GM15510 (cell line): ENCODE measurements around the gene ZPBP2.

Experiments used
- POLR2A ChIP-seq: IDR thresholded peaks from 3 replicates; pipeline ENCODE4 v1.6.1; 2011; ENCODE audit warnings: borderline replicate concordance; ENCODE audit not compliant: insufficient read length; ENCODE audit errors: extremely low read depth

Gene ZPBP2

DNA sequence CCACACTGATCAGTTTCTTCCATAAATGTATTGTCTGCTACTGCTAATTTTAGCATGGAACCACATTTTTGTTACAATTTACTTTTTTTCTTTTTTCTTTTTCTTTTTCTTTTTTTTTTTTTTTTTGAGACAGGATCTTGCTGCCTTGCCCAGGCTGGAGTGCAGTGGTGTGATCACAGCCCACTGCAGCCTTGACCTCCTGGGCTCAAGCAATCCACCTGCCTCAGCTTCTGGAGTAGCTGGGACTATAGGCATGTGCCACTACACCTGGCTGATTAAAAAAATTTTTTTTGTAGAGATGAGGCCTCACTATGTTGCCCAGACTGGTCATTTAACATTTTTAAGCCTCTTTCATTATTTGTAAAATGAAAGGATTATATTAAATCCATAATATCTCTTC, 19.1 kb downstream of the ZPBP2 start:
- TF ChIP-seq POLR2A: no peak

DNA sequence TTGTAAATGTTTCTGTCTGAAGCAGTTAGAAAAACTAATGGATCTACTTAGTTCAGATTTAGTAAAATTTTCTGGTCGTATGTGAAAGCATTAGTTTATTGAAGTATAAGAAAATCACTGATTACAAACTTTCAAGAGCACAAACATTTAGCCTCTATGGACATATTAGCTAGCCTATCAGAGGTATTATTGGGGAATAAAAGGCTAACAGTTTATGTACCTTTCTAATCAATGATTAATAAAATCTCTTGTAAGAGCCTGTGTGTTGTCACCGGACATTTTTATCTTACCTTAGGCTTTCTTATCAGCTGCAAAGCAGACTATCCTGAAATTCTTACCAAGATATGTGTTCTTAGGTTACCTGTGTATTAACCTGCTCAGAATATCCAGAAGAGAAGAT, 21.2 kb downstream of the ZPBP2 start:
- TF ChIP-seq POLR2A: no peak

DNA sequence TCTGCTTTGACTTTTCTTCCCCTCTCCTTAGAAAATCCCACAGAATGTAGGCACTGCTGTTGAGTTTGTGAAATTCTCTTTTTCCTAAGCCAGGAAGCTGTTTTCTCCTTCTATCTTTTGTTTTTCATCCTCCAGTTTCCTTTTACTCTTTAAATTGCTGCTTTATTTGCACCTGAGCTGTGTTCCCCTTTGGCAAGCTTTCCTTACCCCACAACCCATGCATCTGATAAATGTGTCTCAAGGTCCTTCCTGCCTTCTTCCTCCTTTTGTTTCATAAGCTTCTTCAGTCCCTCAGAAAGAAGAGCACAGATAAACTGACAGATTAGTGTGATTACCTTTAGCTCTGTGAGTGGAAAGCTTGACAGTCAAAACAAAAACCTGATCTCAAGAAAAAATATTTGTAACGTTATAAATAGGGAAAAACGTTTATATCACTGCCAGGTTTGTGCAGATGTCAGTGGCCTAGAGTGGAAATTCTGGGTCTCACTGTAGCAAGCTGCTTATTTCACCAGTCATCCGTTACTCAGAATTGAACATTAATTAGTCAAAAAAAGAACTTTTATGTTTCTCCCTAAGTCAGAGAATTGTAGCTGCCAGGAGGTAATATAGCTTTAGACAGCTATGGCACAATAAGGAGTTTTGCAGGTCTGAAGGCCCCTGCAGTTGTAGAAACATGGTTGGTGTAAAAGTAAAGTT, 26.8 kb downstream of the ZPBP2 start:
- no peak for TF ChIP-seq POLR2A

DNA sequence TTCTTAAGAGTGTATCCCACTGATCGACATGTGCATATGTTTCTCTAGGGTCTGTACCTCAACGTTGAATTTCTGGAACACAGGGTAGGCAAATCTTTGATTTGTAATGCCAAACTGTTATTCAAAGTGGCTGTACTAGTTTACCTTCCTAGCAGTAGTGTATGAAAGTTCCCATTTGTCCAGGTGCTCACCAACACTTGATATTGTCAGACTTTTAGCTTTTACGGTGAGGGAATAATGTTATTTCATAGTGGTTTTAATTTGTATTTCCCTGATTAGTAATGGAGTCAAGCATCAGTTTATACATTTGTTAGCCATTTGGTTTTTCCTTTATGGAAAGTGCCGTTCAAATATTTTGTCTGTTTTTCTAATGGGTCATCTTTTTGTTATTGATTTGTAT, 30.1 kb downstream of the ZPBP2 start:
- no peak for TF ChIP-seq POLR2A

DNA sequence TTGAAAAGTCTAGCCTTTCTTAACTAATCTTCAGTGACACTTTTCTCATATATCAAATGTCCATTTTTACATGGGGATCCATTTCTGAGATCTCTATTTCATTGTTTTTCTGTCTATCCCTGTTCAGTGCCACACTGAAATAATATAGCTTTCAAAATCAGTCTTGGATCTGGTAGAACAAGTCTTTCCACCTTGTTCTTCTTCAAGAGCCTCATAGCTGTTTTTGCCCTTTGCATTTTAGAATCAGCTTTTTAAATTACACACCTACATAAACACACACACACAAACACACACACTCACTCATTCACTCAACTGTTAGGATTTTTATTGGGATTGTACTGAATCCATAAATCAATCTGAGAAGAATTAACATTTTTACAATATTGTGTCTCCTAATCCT, 31.2 kb downstream of the ZPBP2 start:
- TF ChIP-seq POLR2A: no peak

DNA sequence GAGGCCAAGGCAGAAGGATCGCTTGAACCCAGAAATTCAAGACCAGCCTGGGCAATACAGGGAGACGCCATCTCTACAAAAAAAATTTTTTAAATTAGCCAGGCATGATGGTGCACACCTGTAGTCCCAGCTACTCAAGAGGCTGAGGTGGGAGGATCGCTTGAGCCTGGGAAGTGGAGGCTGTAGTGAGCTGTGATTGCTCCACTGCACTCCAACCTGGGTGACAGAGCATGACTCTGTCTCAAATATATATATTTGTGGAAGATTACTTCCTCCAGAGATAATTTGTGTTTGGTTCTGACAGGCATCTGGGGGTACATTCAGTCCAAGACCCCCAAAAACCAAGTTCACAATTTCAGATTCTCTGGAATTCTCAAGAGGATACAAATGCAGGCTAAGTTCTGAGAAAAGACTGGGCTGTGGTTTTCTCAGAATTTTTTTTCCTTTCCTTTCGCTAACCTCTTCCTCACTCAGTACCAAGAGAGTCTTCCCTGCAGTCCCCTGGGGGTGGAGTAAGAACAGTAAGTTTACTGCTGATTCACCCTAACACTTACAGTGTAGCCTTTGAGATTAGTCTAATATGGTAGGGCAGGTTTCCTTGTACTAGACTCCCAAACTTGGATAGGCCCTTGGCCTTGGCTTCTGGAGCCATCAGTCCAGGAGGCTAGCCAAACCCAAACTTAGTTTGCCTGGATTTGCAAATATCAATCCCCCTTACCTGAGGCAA, 35.3 kb downstream of the ZPBP2 start:
- no peak for TF ChIP-seq POLR2A

DNA sequence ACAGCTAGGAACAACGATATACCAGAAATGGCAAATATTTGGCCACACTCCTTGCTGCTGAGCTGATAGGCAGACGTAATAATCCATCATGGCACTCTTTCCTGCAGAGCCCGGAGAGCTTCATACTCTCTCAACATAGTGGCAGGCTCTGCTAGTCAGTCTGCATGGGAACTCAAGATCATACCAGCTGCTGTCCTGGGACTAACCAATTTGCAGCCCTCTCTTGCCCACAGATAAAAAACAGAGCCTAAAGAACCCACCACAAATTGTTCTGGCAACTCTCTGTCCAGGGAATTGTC, 36.9 kb downstream of the ZPBP2 start:
- no peak for TF ChIP-seq POLR2A

DNA sequence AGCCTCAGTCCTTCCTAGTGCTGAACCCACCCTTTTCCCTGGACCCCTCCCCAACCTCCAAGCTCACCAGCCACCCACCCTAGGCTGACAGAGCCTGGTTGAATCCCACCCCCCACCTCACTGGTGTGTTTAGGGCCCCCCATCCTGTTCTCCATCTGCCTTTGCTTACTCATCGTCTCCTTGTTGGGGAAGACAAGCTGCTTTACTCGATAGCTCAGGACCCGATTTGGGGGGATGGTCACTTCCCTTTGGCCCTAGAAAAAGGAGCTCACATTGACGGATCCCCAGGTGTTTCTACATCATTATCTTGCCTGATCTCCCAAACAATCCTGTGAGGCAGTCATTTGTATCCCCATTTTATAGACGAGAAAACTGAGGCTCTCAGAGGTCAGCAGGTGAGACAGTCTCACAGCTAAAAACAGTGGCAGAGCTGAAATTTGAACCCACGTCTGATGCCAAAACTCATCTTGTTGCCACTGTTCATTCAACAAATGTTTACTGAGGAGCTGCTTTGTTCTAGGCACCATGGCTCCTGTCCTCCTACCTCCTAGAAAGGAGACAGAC, 40.9 kb downstream of the ZPBP2 start:
- TF ChIP-seq POLR2A: no peak

DNA sequence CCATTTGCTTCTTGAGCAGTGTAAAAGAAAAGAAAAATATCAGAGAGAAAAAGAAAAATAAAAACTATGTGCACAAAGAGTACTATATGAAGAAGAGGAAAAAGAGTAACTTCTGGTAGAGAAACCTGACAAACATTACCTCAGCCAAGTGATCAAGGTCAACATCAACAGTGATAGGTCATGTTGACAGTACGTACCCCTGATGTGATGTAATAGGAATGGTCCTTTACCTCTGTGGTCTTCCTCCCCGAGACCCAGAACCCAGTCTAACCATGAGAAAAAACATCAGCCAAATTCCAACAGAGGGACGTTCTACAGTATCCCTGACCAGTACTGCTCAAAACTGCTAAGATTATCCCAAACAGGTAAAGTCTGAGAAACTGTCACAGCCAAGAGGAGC, 46.0 kb downstream of the ZPBP2 start:
- no peak for TF ChIP-seq POLR2A

DNA sequence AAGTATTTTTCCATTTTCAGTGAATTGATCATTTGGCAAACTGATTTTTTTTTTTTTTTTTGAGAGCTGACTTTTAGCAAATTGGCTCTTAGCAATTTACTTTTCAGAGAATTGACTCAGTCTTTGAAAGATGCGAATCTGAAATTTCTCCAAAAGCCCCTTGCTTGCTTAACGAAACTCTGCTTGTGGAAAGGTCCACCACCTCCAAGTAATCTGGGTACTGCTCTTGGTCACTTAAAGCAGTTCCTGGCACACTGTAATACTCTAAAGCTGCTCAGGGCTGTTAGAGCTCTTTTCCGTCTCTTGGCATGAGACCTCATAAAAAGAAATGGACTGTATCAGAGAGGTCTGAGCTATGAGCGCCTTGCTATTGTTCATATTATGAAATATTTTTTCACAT, 47.6 kb downstream of the ZPBP2 start:
- TF ChIP-seq POLR2A: no peak

DNA sequence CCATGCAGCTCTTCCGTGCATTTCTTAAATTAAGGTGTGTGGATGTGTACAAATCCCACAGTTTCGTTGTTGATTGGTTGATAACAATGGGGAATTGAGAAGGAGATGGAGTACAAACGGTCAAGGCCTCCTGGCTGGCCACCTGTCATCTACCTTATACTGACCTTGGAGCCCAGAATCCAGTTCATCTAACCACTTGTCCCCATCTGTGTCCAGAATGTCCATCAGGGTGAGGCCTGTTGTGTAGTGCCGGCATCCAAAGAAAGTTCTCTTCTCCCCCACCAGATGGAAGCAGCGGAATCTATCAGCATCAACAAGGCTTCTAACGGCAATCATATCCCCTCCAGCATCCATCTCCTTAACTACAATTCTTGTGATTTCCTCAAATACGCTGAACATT, 48.9 kb downstream of the ZPBP2 start:
- TF ChIP-seq POLR2A: no peak

DNA sequence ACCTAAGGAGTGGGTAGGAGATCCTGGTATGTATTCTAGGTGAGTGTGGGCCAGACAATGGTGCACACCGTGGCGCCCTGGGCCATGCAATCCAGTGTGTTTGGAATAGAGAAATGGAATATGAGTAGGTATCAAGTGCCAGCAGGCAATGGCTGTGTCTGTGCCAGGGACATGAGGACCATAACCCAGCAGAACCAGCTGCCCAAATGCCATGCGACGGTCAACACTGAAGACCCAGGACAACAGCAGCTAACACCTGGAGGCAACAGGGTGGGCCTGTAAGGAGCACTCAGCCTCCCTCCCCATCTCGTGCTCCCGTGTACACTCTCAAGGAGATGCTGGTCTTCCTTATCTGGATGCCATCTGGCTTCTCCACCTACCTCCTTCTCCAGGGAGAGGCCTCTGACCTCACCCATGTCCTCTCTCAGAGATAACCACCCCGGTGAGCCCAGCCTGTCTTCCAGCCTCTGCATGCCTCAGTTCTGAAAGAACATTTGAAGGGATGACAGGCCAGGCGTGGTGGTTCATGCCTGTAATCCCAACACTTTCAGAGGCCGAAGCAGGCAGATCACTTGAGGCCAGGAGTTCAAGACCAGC, 51.2 kb downstream of the ZPBP2 start:
- no peak for TF ChIP-seq POLR2A

DNA sequence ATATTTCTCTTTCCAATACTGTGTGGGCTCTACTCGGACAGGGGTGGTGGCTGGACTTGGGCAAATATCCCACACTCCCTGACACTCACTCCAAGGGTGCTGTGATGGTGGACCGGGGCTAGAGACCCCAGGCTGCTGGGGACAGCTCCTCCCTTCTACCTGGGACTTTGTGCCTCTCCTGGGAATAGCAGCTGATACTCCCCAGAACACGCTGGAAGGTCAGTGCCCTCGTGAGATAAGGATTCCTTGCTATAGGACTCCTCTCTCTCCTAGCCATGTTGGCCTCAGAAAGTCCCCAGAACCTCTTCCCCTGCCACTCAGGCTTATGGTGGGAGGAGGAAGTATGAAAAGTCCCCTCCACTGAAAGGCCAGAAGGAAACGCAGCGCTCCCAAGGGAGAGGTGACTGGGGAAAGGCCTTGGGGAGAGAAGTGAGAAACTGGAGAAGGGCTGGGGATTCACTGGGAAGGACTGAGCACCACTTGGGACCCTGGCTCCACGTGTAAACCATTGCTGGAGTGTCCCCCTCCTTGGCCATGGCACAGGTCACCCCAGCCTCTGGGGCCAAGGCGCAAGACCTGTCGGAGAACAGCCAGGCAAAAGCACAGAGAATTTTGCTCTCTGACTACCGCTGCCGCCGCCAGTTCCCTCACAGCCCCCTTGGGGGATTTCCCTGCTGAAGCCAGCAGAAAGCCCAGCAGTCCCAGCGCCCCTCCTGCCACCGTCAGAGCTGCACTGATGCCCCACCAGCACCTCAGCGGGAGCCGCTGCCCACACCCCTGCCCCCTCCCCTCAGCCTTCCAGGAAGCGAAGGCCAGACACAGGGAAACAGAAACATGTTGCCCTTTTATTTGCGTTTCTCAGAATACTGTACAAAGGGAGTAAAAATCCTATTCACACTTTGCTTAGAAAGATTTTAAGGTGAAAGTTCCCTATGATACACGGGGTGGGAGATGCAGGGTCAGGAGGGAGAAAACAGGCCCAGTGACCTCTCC, 52.5 kb downstream of the ZPBP2 start:
- TF ChIP-seq POLR2A: peak; percentile 17

DNA sequence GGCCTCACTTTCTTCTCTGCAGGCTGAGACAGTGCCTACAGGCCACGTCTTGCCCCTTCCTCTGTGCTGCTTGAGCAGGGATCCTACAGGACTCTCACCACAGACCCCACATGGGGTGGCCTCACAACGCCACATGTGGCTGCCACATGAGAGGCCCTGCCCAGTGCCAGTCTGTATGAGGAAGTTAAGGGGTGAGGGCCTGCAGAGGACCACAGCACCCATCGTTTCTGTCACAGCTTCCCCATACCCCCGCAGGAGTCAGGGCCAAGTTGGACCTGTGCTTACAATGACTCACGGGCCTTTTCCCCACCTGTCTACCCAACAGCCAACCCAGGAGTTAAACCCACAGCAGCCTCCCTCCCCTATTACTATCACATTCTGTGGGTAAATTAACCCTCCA, 53.3 kb downstream of the ZPBP2 start:
- TF ChIP-seq POLR2A: no peak

DNA sequence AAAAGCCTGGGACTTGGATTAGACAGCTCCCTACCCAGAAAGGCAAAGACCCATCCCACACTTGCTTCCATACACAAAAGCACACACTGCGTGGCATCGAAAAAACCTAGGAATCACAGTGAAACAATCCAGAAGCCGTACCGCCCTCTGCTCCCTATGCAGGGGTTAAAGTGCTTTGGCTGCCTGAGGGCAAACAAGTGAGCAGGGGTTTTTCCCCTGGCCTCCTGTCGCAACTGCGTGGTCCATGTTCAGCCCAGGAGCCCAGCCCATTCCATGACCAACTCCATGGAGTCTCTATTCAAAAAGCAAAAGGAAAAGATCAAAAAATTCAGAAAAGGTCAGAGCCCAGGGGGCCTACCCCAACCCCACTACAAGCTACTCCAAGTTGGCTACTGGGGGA, 54.0 kb downstream of the ZPBP2 start:
- TF ChIP-seq POLR2A: no peak
